GM12801 (cell line): ENCODE data around the gene SF3A2.

Experiments
- CTCF ChIP-seq: IDR thresholded peaks from one replicate; pipeline ENCODE4 v1.5.1; 2011; ENCODE audit warnings: control low read depth; ENCODE audit not compliant: insufficient read length; ENCODE audit errors: extremely low read depth

Gene SF3A2

GRCh38 chr19:2269244-2270156 lies 32.9 kb downstream of the SF3A2 start:
- no peak for TF ChIP-seq CTCF

GRCh38 chr19:2270157-2270422 lies 33.5 kb downstream of the SF3A2 start:
- TF ChIP-seq CTCF = no peak

GRCh38 chr19:2270423-2271233 lies 34.0 kb downstream of the SF3A2 start:
- no peak for TF ChIP-seq CTCF

- no peak for TF ChIP-seq CTCF
Observed at GRCh38 chr19:2271234-2272103, 34.8 kb downstream of the SF3A2 start.

GRCh38 chr19:2273356-2274184 lies 36.9 kb downstream of the SF3A2 start:
- no peak for TF ChIP-seq CTCF

- no peak for TF ChIP-seq CTCF
Observed at GRCh38 chr19:2274185-2274711, 37.6 kb downstream of the SF3A2 start.
